ENCODE data around the gene PTPN14.
A peak's percentile ranks its signal among the peaks of the same experiment; 100 is the strongest.

The PTPN14 gene

DNA sequence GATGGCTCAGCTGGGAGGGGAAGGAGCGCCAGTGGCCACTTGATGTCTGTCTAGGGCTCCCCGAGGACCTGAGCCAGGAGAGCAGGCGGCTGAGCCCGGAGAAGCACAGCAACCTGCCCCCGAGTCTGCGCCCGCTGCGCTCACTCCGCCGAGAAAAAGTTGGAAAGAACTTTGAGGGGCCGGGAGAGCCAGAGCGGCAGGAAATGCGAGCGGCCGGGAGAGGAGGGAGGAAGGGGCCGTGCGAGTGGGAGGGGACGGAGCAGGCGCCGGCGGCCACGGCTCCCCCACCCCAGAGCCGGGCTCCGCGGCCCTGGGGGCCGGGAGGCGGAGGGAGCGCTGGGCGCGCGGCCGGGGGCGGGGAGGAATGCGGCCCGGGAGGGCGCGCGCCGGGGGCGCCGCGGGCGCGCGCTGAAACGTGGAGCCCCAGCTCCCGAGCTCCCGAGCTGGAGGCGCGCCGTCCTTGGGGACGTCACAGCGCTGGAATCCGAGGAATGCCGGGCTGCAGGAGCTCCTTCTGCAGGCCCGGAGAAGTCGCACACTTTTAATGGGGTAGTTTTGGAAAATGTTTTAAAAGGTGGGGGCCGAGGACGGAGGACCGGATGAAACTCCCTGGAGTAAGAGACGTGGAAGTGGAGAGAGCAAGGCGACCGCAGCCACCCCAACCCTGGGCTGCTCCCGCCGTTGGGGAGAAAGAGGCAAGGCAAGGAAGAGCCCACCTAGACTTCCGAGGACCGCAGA is at the start of gene PTPN14 (continued):
- TF ChIP-seq, protein P1, sequence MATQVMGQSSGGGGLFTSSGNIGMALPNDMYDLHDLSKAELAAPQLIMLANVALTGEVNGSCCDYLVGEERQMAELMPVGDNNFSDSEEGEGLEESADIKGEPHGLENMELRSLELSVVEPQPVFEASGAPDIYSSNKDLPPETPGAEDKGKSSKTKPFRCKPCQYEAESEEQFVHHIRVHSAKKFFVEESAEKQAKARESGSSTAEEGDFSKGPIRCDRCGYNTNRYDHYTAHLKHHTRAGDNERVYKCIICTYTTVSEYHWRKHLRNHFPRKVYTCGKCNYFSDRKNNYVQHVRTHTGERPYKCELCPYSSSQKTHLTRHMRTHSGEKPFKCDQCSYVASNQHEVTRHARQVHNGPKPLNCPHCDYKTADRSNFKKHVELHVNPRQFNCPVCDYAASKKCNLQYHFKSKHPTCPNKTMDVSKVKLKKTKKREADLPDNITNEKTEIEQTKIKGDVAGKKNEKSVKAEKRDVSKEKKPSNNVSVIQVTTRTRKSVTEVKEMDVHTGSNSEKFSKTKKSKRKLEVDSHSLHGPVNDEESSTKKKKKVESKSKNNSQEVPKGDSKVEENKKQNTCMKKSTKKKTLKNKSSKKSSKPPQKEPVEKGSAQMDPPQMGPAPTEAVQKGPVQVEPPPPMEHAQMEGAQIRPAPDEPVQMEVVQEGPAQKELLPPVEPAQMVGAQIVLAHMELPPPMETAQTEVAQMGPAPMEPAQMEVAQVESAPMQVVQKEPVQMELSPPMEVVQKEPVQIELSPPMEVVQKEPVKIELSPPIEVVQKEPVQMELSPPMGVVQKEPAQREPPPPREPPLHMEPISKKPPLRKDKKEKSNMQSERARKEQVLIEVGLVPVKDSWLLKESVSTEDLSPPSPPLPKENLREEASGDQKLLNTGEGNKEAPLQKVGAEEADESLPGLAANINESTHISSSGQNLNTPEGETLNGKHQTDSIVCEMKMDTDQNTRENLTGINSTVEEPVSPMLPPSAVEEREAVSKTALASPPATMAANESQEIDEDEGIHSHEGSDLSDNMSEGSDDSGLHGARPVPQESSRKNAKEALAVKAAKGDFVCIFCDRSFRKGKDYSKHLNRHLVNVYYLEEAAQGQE (tag by site-specific recombination; IDR thresholded peaks at IDR 0.05): peak; percentile 5; the same call in 1 of the 2 replicates
- TF ChIP-seq, protein P2, sequence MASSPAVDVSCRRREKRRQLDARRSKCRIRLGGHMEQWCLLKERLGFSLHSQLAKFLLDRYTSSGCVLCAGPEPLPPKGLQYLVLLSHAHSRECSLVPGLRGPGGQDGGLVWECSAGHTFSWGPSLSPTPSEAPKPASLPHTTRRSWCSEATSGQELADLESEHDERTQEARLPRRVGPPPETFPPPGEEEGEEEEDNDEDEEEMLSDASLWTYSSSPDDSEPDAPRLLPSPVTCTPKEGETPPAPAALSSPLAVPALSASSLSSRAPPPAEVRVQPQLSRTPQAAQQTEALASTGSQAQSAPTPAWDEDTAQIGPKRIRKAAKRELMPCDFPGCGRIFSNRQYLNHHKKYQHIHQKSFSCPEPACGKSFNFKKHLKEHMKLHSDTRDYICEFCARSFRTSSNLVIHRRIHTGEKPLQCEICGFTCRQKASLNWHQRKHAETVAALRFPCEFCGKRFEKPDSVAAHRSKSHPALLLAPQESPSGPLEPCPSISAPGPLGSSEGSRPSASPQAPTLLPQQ (tag by site-specific recombination; IDR thresholded peaks at IDR 0.05): 0 out of 2 replicates have a peak, but pooled peaks have one; percentile 12
- TF ChIP-seq ZEB2 (tag by site-specific recombination; IDR thresholded peaks at IDR 0.05) (peak; percentile 53), ZNF510 (tag by site-specific recombination; IDR thresholded peaks at IDR 0.05; ENCODE audit: insufficient replicate concordance) (no peak), ZFHX2 (tag by site-specific recombination; conservative IDR thresholded peaks at IDR 0.05) (0 out of 2 replicates have a peak, but pooled peaks have one; percentile 20), ZFP69B (tag by site-specific recombination; IDR thresholded peaks at IDR 0.05) (no peak; the same call in 1 of the 2 replicates), ZNF624 (tag by site-specific recombination; IDR thresholded peaks at IDR 0.05) (no peak), ZBTB7A (tag by site-specific recombination; IDR thresholded peaks at IDR 0.05; ENCODE audit: low read depth) (no peak), ZNF548 (tag by site-specific recombination; IDR thresholded peaks at IDR 0.05) (no peak), KLF9 (tag by site-specific recombination; IDR thresholded peaks at IDR 0.05; ENCODE audit: low read depth) (no peak; the same call in 1 of the 2 replicates), ZNF513 (tag by site-specific recombination; IDR thresholded peaks at IDR 0.05) (0 out of 2 replicates have a peak, but pooled peaks have one; percentile 19), ZSCAN30 (tag by site-specific recombination; IDR thresholded peaks at IDR 0.05) (peak; percentile 80), ZNF155 (tag by site-specific recombination; IDR thresholded peaks at IDR 0.05) (no peak), SCRT1 (tag by site-specific recombination; IDR thresholded peaks at IDR 0.05; ENCODE audit: borderline replicate concordance) (no peak), ZNF621 (tag by site-specific recombination; IDR thresholded peaks at IDR 0.05) (no peak), ZNF10 (tag by site-specific recombination; IDR thresholded peaks at IDR 0.05) (no peak), ZNF660 (tag by site-specific recombination; IDR thresholded peaks at IDR 0.05) (peak; percentile 67), ZNF221 (tag by site-specific recombination; IDR thresholded peaks at IDR 0.05; ENCODE audit: borderline replicate concordance) (no peak; the same call in 1 of the 2 replicates), BCL11A (tag by site-specific recombination; IDR thresholded peaks at IDR 0.05; ENCODE audit: low read depth) (no peak), IKZF3 (tag by site-specific recombination; IDR thresholded peaks at IDR 0.05) (peak; percentile 90; the same call in 1 of the 2 replicates), ZNF19 (tag by site-specific recombination; IDR thresholded peaks at IDR 0.05; ENCODE audit: low read depth) (no peak), ZNF792 (tag by site-specific recombination; IDR thresholded peaks at IDR 0.05) (peak; percentile 34; the same call in 1 of the 2 replicates), ZNF121 (tag by site-specific recombination; IDR thresholded peaks at IDR 0.05) (no peak; the same call in 1 of the 2 replicates), ZFP37 (tag by site-specific recombination; IDR thresholded peaks at IDR 0.05) (peak; percentile 4; the same call in 1 of the 2 replicates), ZBTB26 (tag by site-specific recombination; optimal IDR thresholded peaks at IDR 0.05) (peak; percentile 80), ZNF423 (tag by site-specific recombination; IDR thresholded peaks at IDR 0.05) (peak; percentile 2; the same call in 1 of the 2 replicates), RBAK (tag by site-specific recombination; IDR thresholded peaks at IDR 0.05) (no peak), PRDM1 (tag by site-specific recombination; IDR thresholded peaks at IDR 0.05) (no peak; the same call in 1 of the 2 replicates), SP7 (tag by site-specific recombination; IDR thresholded peaks at IDR 0.05) (0 out of 2 replicates have a peak, but pooled peaks have one; percentile 8)
- TF ChIP-seq, protein P3, sequence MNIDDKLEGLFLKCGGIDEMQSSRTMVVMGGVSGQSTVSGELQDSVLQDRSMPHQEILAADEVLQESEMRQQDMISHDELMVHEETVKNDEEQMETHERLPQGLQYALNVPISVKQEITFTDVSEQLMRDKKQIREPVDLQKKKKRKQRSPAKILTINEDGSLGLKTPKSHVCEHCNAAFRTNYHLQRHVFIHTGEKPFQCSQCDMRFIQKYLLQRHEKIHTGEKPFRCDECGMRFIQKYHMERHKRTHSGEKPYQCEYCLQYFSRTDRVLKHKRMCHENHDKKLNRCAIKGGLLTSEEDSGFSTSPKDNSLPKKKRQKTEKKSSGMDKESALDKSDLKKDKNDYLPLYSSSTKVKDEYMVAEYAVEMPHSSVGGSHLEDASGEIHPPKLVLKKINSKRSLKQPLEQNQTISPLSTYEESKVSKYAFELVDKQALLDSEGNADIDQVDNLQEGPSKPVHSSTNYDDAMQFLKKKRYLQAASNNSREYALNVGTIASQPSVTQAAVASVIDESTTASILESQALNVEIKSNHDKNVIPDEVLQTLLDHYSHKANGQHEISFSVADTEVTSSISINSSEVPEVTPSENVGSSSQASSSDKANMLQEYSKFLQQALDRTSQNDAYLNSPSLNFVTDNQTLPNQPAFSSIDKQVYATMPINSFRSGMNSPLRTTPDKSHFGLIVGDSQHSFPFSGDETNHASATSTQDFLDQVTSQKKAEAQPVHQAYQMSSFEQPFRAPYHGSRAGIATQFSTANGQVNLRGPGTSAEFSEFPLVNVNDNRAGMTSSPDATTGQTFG (tag by site-specific recombination; IDR thresholded peaks at IDR 0.05; ENCODE audit: borderline replicate concordance): no peak

Measured in HEK293 (cell line).